Activated CD4-positive, alpha-beta T cell treated with anti-CD3 and anti-CD28 coated beads for 4 hours (primary cell): Measurements from ENCODE around the gene MBOAT7.
A peak's percentile ranks its signal among the peaks of the same experiment; 100 is the strongest.
"Not testable (repeated sequence)": the region's sequence is repeated elsewhere in the genome, so short reads cannot be mapped to it uniquely, and the experiment has no call there.

ENCODE experiments used
- DNase-seq, 2 donors: peaks; one replicate each; pipeline ENCODE4 v3.0.0-alpha.2; 2020

The MBOAT7 gene

GRCh38 chr19:54186934-54187381, 2.4 kb downstream of the MBOAT7 start:
- DNase-seq, result no peak

GRCh38 chr19:54186351-54186750, 3.0 kb downstream of the MBOAT7 start:
- DNase-seq, result no peak

GRCh38 chr19:54183431-54183830, 5.9 kb downstream of the MBOAT7 start:
- DNase-seq, result no peak

GRCh38 chr19:54181894-54182293, 7.5 kb downstream of the MBOAT7 start:
- DNase-seq, result not testable (repeated sequence)

GRCh38 chr19:54180691-54181091, 8.7 kb downstream of the MBOAT7 start:
- no peak for DNase-seq

GRCh38 chr19:54179921-54180461, 9.4 kb downstream of the MBOAT7 start:
- no peak for DNase-seq

- DNase-seq, result no peak
These were observed 10.0 kb downstream of the MBOAT7 start for GRCh38 chr19:54179262-54179852.

GRCh38 chr19:54178581-54179261, 10.7 kb downstream of the MBOAT7 start:
- DNase-seq, result no peak

GRCh38 chr19:54173951-54174834, 15.2 kb downstream of the MBOAT7 start:
- no peak for DNase-seq

- DNase-seq, result no peak
These were observed 16.1 kb downstream of the MBOAT7 start for GRCh38 chr19:54173359-54173699.

GRCh38 chr19:54172471-54173358, 16.7 kb downstream of the MBOAT7 start, which contains the start of gene TMC4:
Gene TMC4, minus strand, starts transcription at chr19:54173160. Its CDS starts 43 bp downstream, at chr19:54173117.
- no peak for DNase-seq

GRCh38 chr19:54171736-54172431, 17.5 kb downstream of the MBOAT7 start:
- not testable (repeated sequence) for DNase-seq

- no peak for DNase-seq
These were observed 20.1 kb downstream of the MBOAT7 start for GRCh38 chr19:54169149-54169740.

- DNase-seq, result peak; percentile 85 to 92
These were observed 21.0 kb downstream of the MBOAT7 start for GRCh38 chr19:54168174-54168917.

GRCh38 chr19:54165222-54165621, 24.2 kb downstream of the MBOAT7 start:
- no peak for DNase-seq

GRCh38 chr19:54164369-54165068, 24.9 kb downstream of the MBOAT7 start:
- peak; percentile 17 to 48 for DNase-seq

GRCh38 chr19:54162884-54163283, 26.5 kb downstream of the MBOAT7 start:
- DNase-seq, result no peak

- peak; percentile 84 to 86 for DNase-seq
These were observed 27.1 kb downstream of the MBOAT7 start for GRCh38 chr19:54162241-54162805.

- DNase-seq, result no peak
These were observed 28.5 kb downstream of the MBOAT7 start for GRCh38 chr19:54160854-54161253.
